Astrocyte of the cerebellum (primary cell): ENCODE data around the gene LRRIQ1.

Source experiments
- DNase-seq: peaks from one replicate; pipeline ENCODE4 v3.0.0-alpha.2; 2011; ENCODE audit warnings: low read depth
- H3K4me3 ChIP-seq: 2 replicates; pipeline ENCODE4 v1.5.1; 2011; ENCODE audit warnings: mild to moderate bottlenecking, low read depth, low read length, moderate library complexity
- in situ Hi-C: cut with HindIII; loops from 2 replicates; pipeline ENCODE4 v1.10.0; 2017; ENCODE audit warnings: low sequenced_read_pairs
- TF ChIP-seq, protein P1 (sequence below): IDR thresholded peaks from 2 replicates; pipeline ENCODE4 v1.5.1; 2012; ENCODE audit warnings: low read length, low read depth, moderate library complexity, mild to moderate bottlenecking; ENCODE audit errors: missing control alignments

LRRIQ1 gene

DNA sequence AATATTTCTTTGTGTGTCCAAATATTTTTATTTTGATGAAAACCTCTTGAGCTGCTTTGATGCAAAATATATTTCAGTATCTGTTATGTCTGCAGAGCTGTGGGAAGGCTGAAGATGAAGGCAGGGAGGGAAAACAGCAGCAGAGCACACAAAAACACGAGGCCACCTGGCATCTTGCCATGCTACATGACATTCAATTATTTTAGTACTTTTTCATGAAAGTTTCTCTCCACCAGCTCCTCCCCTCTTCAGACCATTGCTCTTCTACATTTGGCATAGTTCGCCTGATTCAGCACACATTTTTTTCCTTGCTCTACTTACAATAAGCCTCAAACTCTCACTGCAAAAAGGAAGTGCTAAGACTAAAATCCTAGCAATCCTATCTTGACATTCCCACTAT lies 239.2 kb downstream of the LRRIQ1 start:
- TF ChIP-seq, protein P1, sequence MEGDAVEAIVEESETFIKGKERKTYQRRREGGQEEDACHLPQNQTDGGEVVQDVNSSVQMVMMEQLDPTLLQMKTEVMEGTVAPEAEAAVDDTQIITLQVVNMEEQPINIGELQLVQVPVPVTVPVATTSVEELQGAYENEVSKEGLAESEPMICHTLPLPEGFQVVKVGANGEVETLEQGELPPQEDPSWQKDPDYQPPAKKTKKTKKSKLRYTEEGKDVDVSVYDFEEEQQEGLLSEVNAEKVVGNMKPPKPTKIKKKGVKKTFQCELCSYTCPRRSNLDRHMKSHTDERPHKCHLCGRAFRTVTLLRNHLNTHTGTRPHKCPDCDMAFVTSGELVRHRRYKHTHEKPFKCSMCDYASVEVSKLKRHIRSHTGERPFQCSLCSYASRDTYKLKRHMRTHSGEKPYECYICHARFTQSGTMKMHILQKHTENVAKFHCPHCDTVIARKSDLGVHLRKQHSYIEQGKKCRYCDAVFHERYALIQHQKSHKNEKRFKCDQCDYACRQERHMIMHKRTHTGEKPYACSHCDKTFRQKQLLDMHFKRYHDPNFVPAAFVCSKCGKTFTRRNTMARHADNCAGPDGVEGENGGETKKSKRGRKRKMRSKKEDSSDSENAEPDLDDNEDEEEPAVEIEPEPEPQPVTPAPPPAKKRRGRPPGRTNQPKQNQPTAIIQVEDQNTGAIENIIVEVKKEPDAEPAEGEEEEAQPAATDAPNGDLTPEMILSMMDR = no peak
- no peak overlapping the region for H3K4me3 ChIP-seq
- in situ Hi-C loops = no loop called here
- DNase-seq = no peak

DNA sequence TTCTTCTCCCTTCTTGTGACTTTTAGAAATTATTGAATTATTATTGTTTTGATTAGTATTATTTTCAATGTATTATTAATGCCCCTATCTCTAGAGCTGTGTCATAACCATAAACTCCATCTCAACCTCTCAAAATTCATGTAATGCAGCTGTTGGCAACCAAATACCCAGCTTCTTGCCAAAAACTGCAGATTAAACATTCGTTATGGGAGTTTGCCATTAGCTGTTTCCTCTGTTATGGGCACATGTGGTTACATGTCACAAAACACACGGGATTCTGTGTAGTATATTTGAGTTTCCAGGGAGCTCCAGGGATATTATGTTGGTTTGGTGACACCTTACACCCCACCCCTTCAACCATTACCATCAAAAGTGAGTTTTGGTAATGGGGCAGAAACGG lies 241.0 kb downstream of the LRRIQ1 start:
- DNase-seq = no peak
- TF ChIP-seq, protein P1 = no peak
- no peak overlapping the region for H3K4me3 ChIP-seq
- in situ Hi-C loops = no loop called here

DNA sequence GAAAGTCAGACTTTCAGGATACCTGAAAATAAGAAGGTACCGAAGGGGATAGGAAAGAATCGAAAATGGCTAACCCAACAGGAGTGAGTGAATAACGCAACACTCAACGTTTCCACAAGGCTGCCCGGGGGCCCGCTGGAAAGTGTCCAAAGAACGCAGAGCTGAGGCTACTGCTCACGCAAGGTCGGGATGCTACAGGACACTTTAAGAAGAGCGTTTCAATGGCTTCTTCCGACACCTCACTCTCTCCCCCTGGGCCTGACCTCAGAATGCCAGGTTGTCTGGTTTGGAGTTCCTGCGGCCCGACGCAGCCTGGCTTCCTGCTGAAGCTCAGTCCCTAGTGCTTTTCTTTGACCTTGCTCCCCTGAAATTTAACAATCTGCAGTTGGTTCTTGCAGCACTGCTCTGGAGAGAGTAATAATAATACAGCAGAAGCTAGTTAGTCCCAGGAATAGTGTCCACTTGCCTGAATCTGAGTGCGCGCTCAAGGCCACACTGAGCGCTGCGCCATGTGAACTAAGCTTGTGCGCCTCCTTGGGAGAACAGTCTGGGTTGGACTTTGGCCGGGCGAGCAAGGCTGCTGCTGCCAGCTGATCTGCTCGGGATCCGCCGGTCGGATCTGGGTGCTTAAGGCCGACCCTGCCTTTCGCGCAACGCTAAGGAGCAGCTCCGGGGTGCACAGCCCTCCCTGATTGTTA lies 241.9 kb downstream of the LRRIQ1 start:
- no peak overlapping the region for H3K4me3 ChIP-seq
- in situ Hi-C loops = no loop called here
- TF ChIP-seq, protein P1 = no peak
- DNase-seq = no peak

DNA sequence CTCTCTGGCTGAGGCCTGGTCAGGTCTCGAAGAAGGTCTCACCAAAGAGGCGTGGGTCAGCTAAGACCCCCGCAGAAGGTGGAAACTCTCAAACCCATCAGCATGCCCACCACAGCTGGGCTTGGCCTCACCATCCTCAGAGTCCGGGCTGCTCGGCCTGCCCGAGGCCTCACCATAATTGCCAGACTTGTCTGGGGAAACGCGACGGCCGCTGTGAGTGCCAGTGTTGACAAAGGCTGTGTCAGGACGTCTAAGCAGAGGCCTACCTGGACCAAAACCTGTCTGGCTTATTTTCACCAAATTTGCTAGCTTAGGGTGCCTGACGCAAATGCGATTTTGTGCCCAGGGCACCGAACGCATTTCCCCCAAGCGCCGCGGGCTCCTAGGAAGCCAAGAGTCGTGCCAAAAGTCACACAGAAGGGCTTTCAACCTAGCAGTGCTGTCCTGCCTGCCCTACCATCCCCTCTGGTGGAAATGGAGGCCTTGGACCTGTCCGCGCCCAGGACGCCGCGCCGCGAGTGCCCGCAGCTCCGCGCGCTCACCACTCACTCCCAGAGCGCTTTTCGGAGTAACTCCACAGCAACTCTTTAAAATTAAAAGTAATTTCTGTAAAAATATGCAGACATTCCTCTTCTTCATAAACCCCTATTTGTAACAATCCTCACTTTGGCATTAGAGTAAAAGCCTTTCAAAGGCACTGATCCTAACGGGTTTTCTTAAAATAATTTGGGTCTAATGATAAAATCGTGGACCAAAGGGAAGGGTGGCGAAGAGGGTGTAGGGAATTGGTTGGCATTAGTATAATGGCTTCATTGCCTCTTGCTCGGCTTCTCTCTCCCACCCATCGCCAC lies 242.7 kb downstream of the LRRIQ1 start:
- H3K4me3 ChIP-seq = peak overlapping the region; percentile 50
- in situ Hi-C loops = no loop called here
- DNase-seq = no peak
- TF ChIP-seq, protein P1 = no peak

DNA sequence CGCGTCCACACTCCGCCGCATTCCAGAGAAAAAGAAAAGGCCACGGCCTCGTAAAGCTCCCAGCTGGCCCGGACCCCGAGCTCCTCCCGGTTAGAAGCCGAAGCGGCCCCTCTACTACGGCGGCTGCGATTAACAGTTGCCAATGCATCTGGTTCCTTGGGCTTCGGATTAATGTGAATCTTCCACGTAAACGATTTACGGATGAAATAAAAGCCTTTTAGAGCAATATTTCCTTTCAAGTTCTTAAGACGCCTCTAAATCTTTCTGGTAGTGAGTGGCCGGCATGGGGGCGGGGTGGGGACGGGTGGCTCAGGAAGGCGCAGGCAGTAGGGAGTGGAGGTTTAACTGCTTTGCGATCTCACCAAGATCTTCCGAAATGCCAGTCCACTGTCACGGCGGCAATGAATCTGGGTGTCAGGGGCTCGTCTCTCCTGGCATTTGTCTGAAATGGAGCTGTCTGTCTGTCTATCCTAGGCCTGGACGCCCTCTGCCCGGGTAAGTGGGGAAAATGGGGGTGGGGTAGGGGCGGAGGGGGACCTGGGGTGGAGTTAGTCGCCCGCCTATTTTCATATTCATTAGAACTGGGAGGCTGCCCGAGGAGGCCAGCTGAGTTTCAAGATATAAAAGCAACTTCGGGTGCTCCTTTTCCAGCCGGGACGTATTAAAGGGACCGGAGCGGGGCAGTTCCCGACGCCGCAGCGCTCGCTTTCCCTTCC lies 243.5 kb downstream of the LRRIQ1 start:
- no peak for DNase-seq
- in situ Hi-C loops = no loop called here
- TF ChIP-seq, protein P1 = no peak
- peak overlapping the region; percentile 50 for H3K4me3 ChIP-seq

DNA sequence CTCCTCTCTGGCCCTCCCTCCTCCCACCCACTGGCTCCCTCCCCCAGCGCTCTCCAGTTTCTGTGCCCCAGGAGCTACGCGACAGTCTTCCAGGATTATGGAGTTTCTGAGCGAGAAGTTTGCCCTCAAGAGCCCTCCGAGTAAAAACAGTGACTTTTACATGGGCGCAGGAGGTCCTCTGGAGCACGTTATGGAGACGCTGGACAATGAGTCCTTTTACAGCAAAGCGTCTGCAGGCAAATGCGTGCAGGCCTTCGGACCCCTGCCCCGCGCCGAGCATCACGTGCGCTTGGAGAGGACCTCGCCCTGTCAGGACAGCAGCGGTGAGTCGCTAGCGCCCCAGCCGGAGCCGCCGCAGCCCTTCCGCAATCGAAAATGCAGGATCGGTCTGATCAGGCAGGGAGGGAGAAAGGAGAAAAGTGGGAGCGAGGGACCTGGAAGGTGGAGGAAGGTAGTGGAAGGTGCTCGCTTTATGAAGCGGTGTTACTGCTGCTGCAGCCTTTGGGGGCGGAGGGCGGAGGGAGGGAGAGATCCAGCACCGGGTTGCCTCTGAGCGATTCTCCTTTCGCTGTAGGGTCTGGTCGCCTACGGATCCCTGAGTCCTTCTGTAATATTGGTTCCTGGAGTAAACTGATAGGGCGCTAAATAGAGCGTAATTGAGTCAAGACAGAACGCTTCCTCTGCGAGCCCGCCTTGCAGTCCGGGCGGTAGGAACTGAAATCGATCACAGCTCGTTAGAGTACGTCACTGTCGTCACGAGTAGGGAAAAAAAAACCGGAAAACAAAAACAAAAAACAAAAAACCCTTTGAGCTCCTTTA lies 244.2 kb downstream of the LRRIQ1 start, which contains the start of gene ALX1:
Gene ALX1, plus strand, starts transcription at position 56 of the 819 bp plus-strand sequence. Its CDS starts 42 bp downstream, at position 98.
- in situ Hi-C loops = no loop called here
- DNase-seq = no peak
- peak within 1 kb of the TSS; percentile 50 for H3K4me3 ChIP-seq
- TF ChIP-seq, protein P1 = no peak
